Keratinocyte (primary cell): Measurements from ENCODE around the gene CCDC69. TPM values are rescaled to one million over a fixed set of nuclear protein-coding genes. Genes with fewer than 3 reads are reported as not detected.

ENCODE experiments used
- DNase-seq: peaks from one replicate; pipeline ENCODE4 v3.0.0-alpha.2; 2011; ENCODE audit warnings: low read depth, missing footprints, low spot score
- FAIRE-seq: peaks from 2 replicates; lab custom pipeline; 2011; peaks lifted over from hg19 to GRCh38; lab: Jason Lieb, UNC
- H2AFZ ChIP-seq: 2 replicates; pipeline ENCODE4 v1.6.0; 2012; ENCODE audit warnings: low read length, control low read depth, inconsistent platforms; ENCODE audit not compliant: control insufficient read depth
- H3K27ac ChIP-seq: 2 replicates; pipeline ENCODE4 v1.5.1; 2011; ENCODE audit warnings: low read length; ENCODE audit not compliant: control insufficient read depth, insufficient read depth
- H3K27me3 ChIP-seq: 3 replicates; pipeline ENCODE4 v1.6.0; 2011; ENCODE audit warnings: low read length; ENCODE audit not compliant: control insufficient read depth, insufficient read depth; ENCODE audit errors: extremely low read depth
- H3K36me3 ChIP-seq, 2 experiments: 2 replicates in 1 of 2; 3 replicates in 1 of 2; pipeline ENCODE4 v1.5.1; 2011; ENCODE audit warnings: low read length in 2 of 2, mild to moderate bottlenecking in 1 of 2; ENCODE audit not compliant: control insufficient read depth in 2 of 2, insufficient read depth in 2 of 2; ENCODE audit errors: extremely low read depth in 1 of 2
- H3K4me1 ChIP-seq: 3 replicates; pipeline ENCODE4 v1.5.1; 2011; ENCODE audit warnings: low read length; ENCODE audit not compliant: control insufficient read depth, insufficient read depth; ENCODE audit errors: extremely low read depth
- H3K4me2 ChIP-seq: 3 replicates; pipeline ENCODE4 v1.6.0; 2011; ENCODE audit warnings: low read depth, low read length; ENCODE audit not compliant: control insufficient read depth, insufficient read depth; ENCODE audit errors: extremely low read depth
- H3K4me3 ChIP-seq, 3 experiments: fragments of 200-600 bp in 1 of 3; sonication (generic) in 1 of 3; 2 replicates in 2 of 3; 3 replicates in 1 of 3; pipeline ENCODE4 v1.5.1; 2011 to 2016; ENCODE audit warnings: low read length in 3 of 3, mild to moderate bottlenecking in 3 of 3, control low read depth in 2 of 3, inconsistent platforms in 1 of 3, low read depth in 1 of 3, mixed read lengths in 1 of 3, mixed run types in 1 of 3, moderate library complexity in 1 of 3; ENCODE audit not compliant: control insufficient read depth in 2 of 3, insufficient read depth in 2 of 3; ENCODE audit errors: extremely low read depth in 1 of 3
- H3K79me2 ChIP-seq: 2 replicates; pipeline ENCODE4 v1.6.0; 2012; ENCODE audit warnings: low read length; ENCODE audit not compliant: control insufficient read depth, insufficient read depth
- H3K9ac ChIP-seq: 3 replicates; pipeline ENCODE4 v1.6.0; 2011; ENCODE audit warnings: low read length; ENCODE audit not compliant: control insufficient read depth, insufficient read depth; ENCODE audit errors: extremely low read depth
- H3K9me1 ChIP-seq: 3 replicates; pipeline ENCODE4 v1.6.0; 2011; ENCODE audit warnings: low read length; ENCODE audit not compliant: control insufficient read depth, insufficient read depth; ENCODE audit errors: extremely low read depth
- H3K9me3 ChIP-seq: 2 replicates; pipeline ENCODE4 v1.5.1; 2012; ENCODE audit warnings: low read depth, low read length; ENCODE audit not compliant: control insufficient read depth
- H4K20me1 ChIP-seq: 3 replicates; pipeline ENCODE4 v1.6.0; 2011; ENCODE audit warnings: low read length; ENCODE audit not compliant: control insufficient read depth, insufficient read depth; ENCODE audit errors: extremely low read depth
- EZH2 ChIP-seq: IDR thresholded peaks from one replicate; pipeline ENCODE4 v1.6.1; 2012; ENCODE audit warnings: inconsistent platforms, mild to moderate bottlenecking, low read length, moderate library complexity
- dilution Hi-C: fragments of 300-500 bp; cut with MboI; formaldehyde crosslinking; loops from one replicate; pipeline ENCODE4 v1.7.0; 2020; ENCODE audit warnings: low sequenced_read_pairs; ENCODE audit not compliant: extremely low pct_ligation_motif_present
- polyA plus RNA-seq, 5 experiments: library from polyadenylated mRNA; depleted of rRNA in 3 of 5; stranded (reverse) in 3 of 5; stranded (forward) in 1 of 5; unstranded in 1 of 5; fragments of >200 nt; gene quantifications; 1 replicate in 1 of 5; 2 replicates in 3 of 5; 3 replicates in 1 of 5; pipeline versions ENCODE4 v1.2.1 to v1.2.3, GENCODE V29; 2011 to 2012; ENCODE audit warnings: missing spikeins in 2 of 5, low read depth in 1 of 5, low replicate concordance in 1 of 5
- TF ChIP-seq, protein P1 (sequence below), 3 experiments: IDR thresholded peaks in 1 of 3; conservative IDR thresholded peaks in 1 of 3; optimal IDR thresholded peaks in 1 of 3; 2 replicates in 2 of 3; 3 replicates in 1 of 3; pipeline versions ENCODE3 to v1.5.1; 2011; ENCODE audit warnings: low read length in 3 of 3, mild to moderate bottlenecking in 3 of 3, moderate library complexity in 2 of 3, control low read depth in 1 of 3, inconsistent platforms in 1 of 3; ENCODE audit not compliant: insufficient read depth in 2 of 3; ENCODE audit errors: extremely low read depth in 1 of 3

The CCDC69 gene
- polyA plus RNA-seq, 1 donor (not counting 4 experiments of a cell fraction or from before 2014, with no cell fraction given), result 4.1 TPM

DNA sequence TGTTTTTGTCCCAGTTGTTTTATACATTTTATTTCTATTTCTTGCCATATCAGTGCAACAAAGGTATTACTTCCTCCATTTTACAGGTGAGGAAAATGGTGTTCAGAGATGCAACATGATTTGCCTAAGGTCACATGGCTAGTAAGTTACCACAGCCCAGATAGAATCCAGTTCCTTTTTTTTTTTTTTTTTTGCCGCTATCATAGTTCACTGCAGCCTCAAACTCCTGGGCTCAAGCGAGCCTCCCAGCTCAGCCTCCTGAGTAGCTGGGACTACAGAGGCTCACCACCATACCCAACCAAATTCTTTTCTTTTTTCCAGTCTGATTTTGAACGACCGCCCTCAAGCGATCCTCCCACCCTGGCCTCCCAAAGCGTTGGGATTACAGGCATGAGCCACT is 480 bp upstream of the CCDC69 start:
- Histone ChIP-seq H3K4me3 (peak overlapping the region in 1 of 3 experiments; percentile 69), H3K27me3 (no peaks in the 10 kb centered on the region), H2AFZ (no peak overlapping the region), H4K20me1 (no peaks in the 10 kb centered on the region), H3K79me2 (no peaks in the 10 kb centered on the region), H3K4me1 (peaks cover 4% of the 10 kb centered on the region), H3K9me1 (no peaks in the 10 kb centered on the region), H3K36me3 (no peaks in the 10 kb centered on the region), H3K9me3 (no peaks in the 10 kb centered on the region), H3K27ac (no peak overlapping the region), H3K9ac (no peak overlapping the region), H3K4me2 (peak overlapping the region; percentile 87)
- TF ChIP-seq, protein P1, sequence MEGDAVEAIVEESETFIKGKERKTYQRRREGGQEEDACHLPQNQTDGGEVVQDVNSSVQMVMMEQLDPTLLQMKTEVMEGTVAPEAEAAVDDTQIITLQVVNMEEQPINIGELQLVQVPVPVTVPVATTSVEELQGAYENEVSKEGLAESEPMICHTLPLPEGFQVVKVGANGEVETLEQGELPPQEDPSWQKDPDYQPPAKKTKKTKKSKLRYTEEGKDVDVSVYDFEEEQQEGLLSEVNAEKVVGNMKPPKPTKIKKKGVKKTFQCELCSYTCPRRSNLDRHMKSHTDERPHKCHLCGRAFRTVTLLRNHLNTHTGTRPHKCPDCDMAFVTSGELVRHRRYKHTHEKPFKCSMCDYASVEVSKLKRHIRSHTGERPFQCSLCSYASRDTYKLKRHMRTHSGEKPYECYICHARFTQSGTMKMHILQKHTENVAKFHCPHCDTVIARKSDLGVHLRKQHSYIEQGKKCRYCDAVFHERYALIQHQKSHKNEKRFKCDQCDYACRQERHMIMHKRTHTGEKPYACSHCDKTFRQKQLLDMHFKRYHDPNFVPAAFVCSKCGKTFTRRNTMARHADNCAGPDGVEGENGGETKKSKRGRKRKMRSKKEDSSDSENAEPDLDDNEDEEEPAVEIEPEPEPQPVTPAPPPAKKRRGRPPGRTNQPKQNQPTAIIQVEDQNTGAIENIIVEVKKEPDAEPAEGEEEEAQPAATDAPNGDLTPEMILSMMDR (optimal IDR thresholded peaks at IDR 0.05 in 1 of 3, IDR thresholded peaks at IDR 0.05 in 1 of 3, conservative IDR thresholded peaks at IDR 0.05 in 1 of 3; ENCODE audit: extremely low read depth in 1 of 3, insufficient read depth in 2 of 3, low read length in 3 of 3), result no peak
- no peak for TF ChIP-seq EZH2
- dilution Hi-C loops, result no loop called here
- DNase-seq (no peak), FAIRE-seq (no peak)

DNA sequence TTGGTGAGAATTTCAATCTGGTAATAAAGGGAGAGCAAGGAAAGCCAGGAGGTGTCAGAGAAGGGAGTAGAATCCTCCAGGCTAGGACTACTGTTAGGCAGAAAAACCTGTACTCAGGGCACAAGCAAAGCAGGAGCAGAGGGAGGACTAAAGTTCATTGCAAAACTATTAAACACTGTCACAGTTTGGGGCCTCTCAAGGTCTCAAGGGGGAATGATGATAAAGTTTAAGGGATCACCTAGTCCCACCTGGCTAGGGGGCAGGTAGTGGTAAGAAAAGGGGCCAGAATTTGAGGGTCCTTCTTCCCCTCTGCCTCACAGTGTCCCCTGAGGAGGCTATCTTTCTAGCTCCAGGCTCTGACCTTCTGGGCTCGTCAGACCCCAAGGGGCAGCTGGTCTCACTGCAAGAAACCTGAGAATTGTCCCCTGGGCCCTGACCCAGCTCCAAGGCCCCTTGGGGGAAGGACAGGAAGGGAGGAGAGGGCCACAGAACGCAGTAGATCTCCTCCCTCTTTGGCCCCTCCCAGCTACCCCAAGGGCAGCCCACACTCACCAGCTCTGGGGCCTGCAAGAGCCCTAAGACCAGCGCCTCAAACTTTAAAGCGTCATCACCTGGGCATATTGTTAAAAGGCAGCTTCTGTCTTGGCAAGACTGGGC is 974 bp downstream of the CCDC69 start:
- Histone ChIP-seq H2AFZ (peak overlapping the region; percentile 86), H3K4me3 (peak overlapping the region; percentile 69 to 85 (median 69)), H3K9ac (peak overlapping the region; percentile 55), H3K36me3 (no peaks in the 10 kb centered on the region), H3K4me2 (peak overlapping the region; percentile 87), H3K27ac (no peak overlapping the region), H3K79me2 (no peaks in the 10 kb centered on the region), H3K27me3 (no peaks in the 10 kb centered on the region), H3K9me1 (no peaks in the 10 kb centered on the region), H3K9me3 (no peaks in the 10 kb centered on the region), H3K4me1 (peaks cover 4% of the 10 kb centered on the region), H4K20me1 (no peaks in the 10 kb centered on the region)
- no peak for FAIRE-seq
- dilution Hi-C loops, result no loop called here
- no peak for DNase-seq
- TF ChIP-seq, protein P1 (optimal IDR thresholded peaks at IDR 0.05 in 1 of 3, IDR thresholded peaks at IDR 0.05 in 1 of 3, conservative IDR thresholded peaks at IDR 0.05 in 1 of 3; ENCODE audit: extremely low read depth in 1 of 3, insufficient read depth in 2 of 3, low read length in 3 of 3), result no peak
- TF ChIP-seq EZH2, result no peak
